ENCODE measurements around the gene ABCD2. TPM values are rescaled to one million over a fixed set of nuclear protein-coding genes. Genes with fewer than 3 reads are reported as not detected.
A peak's percentile ranks its signal among the peaks of the same experiment; 100 is the strongest.

Gene ABCD2
- total RNA-seq, 1 experiment from 2014 or later = not detected

GRCh38 chr12:39606712-39607423 lies 12.7 kb downstream of the ABCD2 start:
- no peak for ATAC-seq
- H3K4me1 ChIP-seq (ENCODE audit: control insufficient read depth in 1 of 2, insufficient read depth in 2 of 2, low read length in 2 of 2) = peaks cover 23 to 26% of the 10 kb centered on the region in 2 experiments
- no peak for DNase-seq (ENCODE audit: low read depth, low spot score)
- H3K4me3 ChIP-seq (replicated peaks in 1 of 2; ENCODE audit: low read depth in 1 of 2, low read length in 2 of 2) = no peak overlapping the region
- peak overlapping the region; percentile 54; the same call in 1 of the 2 replicates for H3K4me2 ChIP-seq (ENCODE audit: low read length)
- H3K27ac ChIP-seq (ENCODE audit: low read depth, low read length) = no peak overlapping the region
- ChIA-PET POLR2A (no interaction called here), RAD21 (ENCODE audit: low non-redundant PET in 1 of 2, low total read pairs in 2 of 2, uncharacterized antibody in 2 of 2, unreplicated experiment in 2 of 2) (no interaction called here), CTCF (interaction anchor here (2.1 kb wide), 1 partner anchor 85 kb away, joined by 8 read pairs; no protein-coding TSS in a partner anchor)
- TF ChIP-seq ZNF274 (IDR thresholded peaks at IDR 0.05; ENCODE audit: low read depth, low read length) = no peak
- no peak for TF ChIP-seq REST (IDR thresholded peaks at IDR 0.05; ENCODE audit: low read depth)
- TF ChIP-seq SP1 (IDR thresholded peaks at IDR 0.05; ENCODE audit: low read depth) = no peak
- no peak for TF ChIP-seq SRF (IDR thresholded peaks at IDR 0.05; ENCODE audit: low read depth)
- TF ChIP-seq MAX (IDR thresholded peaks at IDR 0.05) = no peak
- no peak for TF ChIP-seq ELF1 (IDR thresholded peaks at IDR 0.05; ENCODE audit: borderline replicate concordance, low read depth)
- TF ChIP-seq ZBTB33 (IDR thresholded peaks at IDR 0.05; ENCODE audit: extremely low read depth, insufficient replicate concordance, low read length) = no peak
- no peak overlapping the region for H3K9ac ChIP-seq (ENCODE audit: low read length)
- no peaks in the 10 kb centered on the region for H3K9me2 ChIP-seq (ENCODE audit: insufficient read depth)
- intact Hi-C loops (cut with micrococcal nuclease) = no loop called here
- H3K36me3 ChIP-seq (ENCODE audit: control insufficient read depth in 1 of 2, insufficient read depth in 2 of 2, low read length in 2 of 2) = no peaks in the 10 kb centered on the region
- no peaks in the 10 kb centered on the region for H3K27me3 ChIP-seq (ENCODE audit: insufficient read depth, low read length)
- no peaks in the 10 kb centered on the region for H3K79me2 ChIP-seq (ENCODE audit: insufficient read depth, low read length)
- peak overlapping the region; percentile 18 for H2AFZ ChIP-seq (ENCODE audit: low read depth, low read length, poor library complexity, severe bottlenecking)
- no TSS peak for BruUV-seq (replicated peaks)
- H3K9me3 ChIP-seq (ENCODE audit: control insufficient read depth in 1 of 2, insufficient read depth in 1 of 2, low read depth in 1 of 2, low read length in 2 of 2) = no peaks in the 10 kb centered on the region
- H4K20me1 ChIP-seq (ENCODE audit: insufficient read depth) = no peaks in the 10 kb centered on the region
